Right renal pelvis (tissue), 4 donors: ENCODE measurements around the gene ZBTB42. TPM values are rescaled to one million over a fixed set of nuclear protein-coding genes. Genes with fewer than 3 reads are reported as not detected.
"Not testable (repeated sequence)": the region's sequence is repeated elsewhere in the genome, so short reads cannot be mapped to it uniquely, and the experiment has no call there.

ENCODE experiments used
- DNase-seq, 4 donors: peaks; one replicate each; pipeline ENCODE4 v3.0.0-alpha.2; 2013; ENCODE audit warnings: low read depth in 4 of 4, low spot score in 3 of 4, missing footprints in 1 of 4
- polyA plus RNA-seq, 4 donors: library from polyadenylated mRNA; unstranded; fragments of 120-200 nt; gene quantifications; one replicate each; pipeline ENCODE4 v1.2.1, GENCODE V29; 2013; ENCODE audit not compliant: insufficient read length in 4 of 4

The ZBTB42 gene
- polyA plus RNA-seq, 4 donors = 4.3 to 5.4 (median 4.8) TPM

GRCh38 chr14:104827177-104828055, 26.5 kb downstream of the ZBTB42 start:
- no peak for DNase-seq

DNA sequence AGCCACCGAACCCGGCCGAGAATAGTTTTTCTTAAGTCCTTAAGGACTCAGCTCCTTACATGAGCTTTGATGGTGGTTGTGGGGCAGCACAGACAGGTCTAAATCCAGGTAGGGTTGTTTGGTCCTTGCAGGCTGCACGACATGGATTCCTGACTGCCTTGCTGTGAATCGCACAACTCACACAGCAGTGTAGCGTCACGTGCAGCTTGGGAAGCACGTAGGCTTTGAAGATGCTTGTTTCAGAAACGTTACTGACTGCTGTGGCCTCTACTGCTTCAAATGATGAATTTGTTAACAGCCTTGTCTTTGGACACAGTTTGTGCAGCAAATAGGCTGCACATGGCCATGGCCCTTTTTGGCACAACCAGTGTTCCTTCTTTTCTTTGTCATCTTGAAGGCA, 29.9 kb downstream of the ZBTB42 start:
- DNase-seq = no peak

GRCh38 chr14:104836171-104836935, 35.5 kb downstream of the ZBTB42 start:
- DNase-seq = not testable (repeated sequence)

- DNase-seq = no peak
These were observed 40.8 kb downstream of the ZBTB42 start for GRCh38 chr14:104841730-104842129.

- no peak for DNase-seq
These were observed 42.1 kb downstream of the ZBTB42 start for GRCh38 chr14:104843006-104843405.

GRCh38 chr14:104843442-104844305, 42.8 kb downstream of the ZBTB42 start:
- DNase-seq = no peak

DNA sequence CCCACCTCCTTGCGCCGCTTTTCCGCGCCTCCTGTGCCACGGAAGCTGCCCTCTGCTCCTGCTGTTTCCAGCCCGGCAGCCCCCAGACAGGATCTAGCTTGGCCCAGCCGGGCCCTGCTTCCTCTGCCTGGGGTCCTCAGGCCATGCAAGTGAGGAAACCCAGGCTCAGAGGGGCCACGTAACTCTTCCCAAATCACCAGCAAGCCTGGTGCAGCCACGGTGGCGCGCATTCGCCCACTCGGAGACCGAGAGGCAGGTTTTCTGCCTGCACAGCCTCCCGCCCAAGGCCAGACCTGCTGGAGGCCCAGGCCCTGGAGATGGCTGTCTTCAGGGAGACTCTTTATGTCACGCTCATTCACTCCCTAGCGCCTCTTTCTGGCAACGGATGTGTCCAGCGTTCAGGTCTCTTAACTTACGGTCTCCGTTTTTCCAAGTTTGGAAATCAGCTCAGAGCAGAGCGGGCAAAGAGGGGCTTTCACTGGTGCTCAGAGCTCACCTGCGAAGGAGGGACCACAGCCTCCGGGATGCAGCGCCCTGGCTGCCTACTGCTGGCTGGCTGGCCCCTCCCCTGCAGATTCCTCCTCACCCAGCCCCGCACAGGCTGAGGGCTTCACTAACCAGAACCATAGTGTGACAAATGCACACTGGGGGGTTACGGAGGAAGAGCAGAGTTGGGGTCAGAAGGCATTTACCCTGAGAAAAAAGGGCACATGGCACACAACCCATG, 43.6 kb downstream of the ZBTB42 start:
- no peak for DNase-seq

- DNase-seq = no peak
These were observed 44.2 kb downstream of the ZBTB42 start for GRCh38 chr14:104845033-104845666.

DNA sequence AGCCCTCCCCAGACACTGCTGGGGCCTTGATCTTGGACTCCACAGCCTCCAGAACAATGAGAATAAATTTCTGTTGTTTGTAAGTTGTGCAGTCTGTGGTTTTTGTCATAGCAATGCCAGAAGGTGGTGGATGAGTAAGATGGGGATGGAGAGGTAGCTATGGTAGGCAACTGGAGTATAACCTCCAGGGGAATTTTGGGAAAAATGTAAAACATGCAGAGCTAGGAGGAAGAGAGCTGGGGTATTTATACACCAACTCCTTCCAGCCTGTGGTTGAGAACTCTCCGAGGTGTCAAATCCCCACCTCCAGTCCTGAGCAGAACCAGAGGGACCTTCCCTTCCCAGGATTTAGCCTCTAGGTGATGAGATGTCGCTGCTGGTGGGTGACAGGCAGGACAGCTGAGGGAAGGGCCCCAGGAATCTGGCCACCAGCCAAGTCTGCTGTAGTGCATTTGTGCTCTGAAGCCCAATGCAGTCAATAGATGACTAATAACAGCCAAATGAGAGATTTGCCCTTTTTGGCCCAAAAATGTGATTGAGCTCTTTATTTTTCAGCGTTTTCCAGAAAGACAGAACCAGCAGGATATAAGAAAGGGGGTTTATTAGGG, 45.0 kb downstream of the ZBTB42 start:
- no peak for DNase-seq

DNA sequence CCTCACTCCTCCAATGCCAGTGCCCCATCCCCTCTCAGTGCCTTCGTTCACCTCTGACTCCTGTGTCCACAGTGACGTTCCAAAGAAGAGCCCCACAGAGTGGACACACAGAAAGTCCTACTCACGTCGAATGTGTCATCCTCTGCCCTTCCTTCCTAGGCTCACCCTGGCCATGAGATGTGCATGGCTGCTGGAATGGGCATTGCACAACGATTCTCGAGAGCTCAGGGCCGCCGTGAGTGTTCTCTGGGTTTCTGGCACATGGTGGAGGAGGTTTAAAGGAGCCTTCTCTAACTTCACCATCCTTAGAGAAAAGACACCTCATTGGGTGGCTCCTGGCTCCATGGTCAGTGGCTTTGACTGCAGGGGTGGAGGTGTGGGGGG, 51.4 kb downstream of the ZBTB42 start:
- DNase-seq = no peak

Other genes starting within 250 kb of the ZBTB42 start
- gene C14orf180, start 221.3 kb upstream of the ZBTB42 start, polyA plus RNA-seq = under 1 TPM in 3 of 4 donors, not detected in 1; 0.10 to 0.21 (median 0.20) TPM
- gene TMEM179, start 196.3 kb upstream of the ZBTB42 start, polyA plus RNA-seq = 1 to 10 TPM in 3 of 4 donors, under 1 TPM in 1; 0.87 to 1.6 (median 1.2) TPM
- 10 to 100 TPM; 44.6 to 69.0 (median 49.9) TPM for gene INF2, start 111.5 kb upstream of the ZBTB42 start, polyA plus RNA-seq
- 10 to 100 TPM; 14.5 to 18.5 (median 17.3) TPM for gene ADSS1, start 76.9 kb upstream of the ZBTB42 start, polyA plus RNA-seq
- 100 to 1,000 TPM in 1 of 4 donors, 10 to 100 TPM in 3; 49.7 to 103 (median 58.3) TPM for gene SIVA1, start 48.0 kb upstream of the ZBTB42 start, polyA plus RNA-seq
- gene AKT1, start 5.4 kb upstream of the ZBTB42 start, polyA plus RNA-seq = 100 to 1,000 TPM; 108 to 135 (median 113) TPM
- 10 to 100 TPM; 10.9 to 16.3 (median 13.5) TPM for gene CEP170B, start 64.2 kb downstream of the ZBTB42 start, polyA plus RNA-seq
- gene PLD4, start 123.8 kb downstream of the ZBTB42 start, polyA plus RNA-seq = 1 to 10 TPM; 1.7 to 4.3 (median 3.6) TPM
- 1 to 10 TPM; 1.3 to 2.1 (median 1.8) TPM for gene AHNAK2, start 177.3 kb downstream of the ZBTB42 start, polyA plus RNA-seq
- 10 to 100 TPM; 22.6 to 30.7 (median 25.1) TPM for gene CLBA1, start 184.7 kb downstream of the ZBTB42 start, polyA plus RNA-seq
- 10 to 100 TPM; 18.3 to 22.4 (median 21.1) TPM for gene CDCA4, start 220.0 kb downstream of the ZBTB42 start, polyA plus RNA-seq